GM12878 (cell line): ENCODE measurements around the gene CACNA1E. TPM values are rescaled to one million over a fixed set of nuclear protein-coding genes. Genes with fewer than 3 reads are reported as not detected.

Experiments
- ATAC-seq: fragments of 200-7000 bp; cut with Tn5 transposase; 3 replicates; pipeline ENCODE4 v1.9.1; 2020; ENCODE audit warnings: mild to moderate bottlenecking, moderate library complexity
- BruUV-seq: library from RNA; stranded (reverse); fragments of 400-500 nt; replicated peaks from 2 replicates; lab custom pipeline; 2021; lab: Mats Ljungman, UMichigan
- CTCF ChIA-PET: fragments of 300-600 bp; sonication (Branson Sonifier 250); formaldehyde crosslinking; extraction: SDS; loops from one replicate; lab custom pipeline; 2021; ENCODE audit warnings: inconsistent platforms; lab: Yijun Ruan, JAX
- POLR2A ChIA-PET: fragments of 350-600 bp; formaldehyde crosslinking; extraction: SDS; loops from one replicate; lab custom pipeline; 2021; ENCODE audit warnings: inconsistent platforms; lab: Charles Lee
- RAD21 ChIA-PET: fragments of 300-600 bp; sonication (Branson Sonifier 250); formaldehyde crosslinking; loops from one replicate; lab custom pipeline; 2023; ENCODE audit warnings: antibody characterized with exemption; ENCODE audit not compliant: unreplicated experiment; lab: Charles Lee
- SMC1A ChIA-PET: fragments of 300-600 bp; sonication (Branson Sonifier 250); formaldehyde crosslinking; loops from one replicate; lab custom pipeline; 2023; ENCODE audit not compliant: unreplicated experiment, uncharacterized antibody; lab: Charles Lee
- DNase-seq: peaks from one replicate; pipeline ENCODE4 v3.0.0-alpha.2; 2011; ENCODE audit warnings: low read depth, low spot score
- FAIRE-seq: peaks from 3 replicates; lab custom pipeline; 2011; peaks lifted over from hg19 to GRCh38; lab: Jason Lieb, UNC
- H2AFZ ChIP-seq: 2 replicates; pipeline ENCODE4 v1.6.0; 2011; ENCODE audit warnings: low read depth, low read length, control low read depth; ENCODE audit not compliant: control insufficient read depth
- H3K27ac ChIP-seq: 2 replicates; pipeline ENCODE4 v1.5.1; 2011; ENCODE audit warnings: control low read depth; ENCODE audit not compliant: control insufficient read depth, insufficient read depth
- H3K27me3 ChIP-seq, 2 experiments: replicated peaks in 1 of 2; 2 replicates each; pipeline versions ENCODE4 v1.6.0 to v1.6.1; 2011; ENCODE audit warnings: low read length in 1 of 2; ENCODE audit not compliant: control insufficient read depth in 2 of 2, insufficient read depth in 2 of 2
- H3K36me3 ChIP-seq, 2 experiments: 2 replicates each; pipeline ENCODE4 v1.5.1; 2011; ENCODE audit warnings: low read length in 1 of 2; ENCODE audit not compliant: control insufficient read depth in 2 of 2, insufficient read depth in 2 of 2
- H3K4me1 ChIP-seq: 2 replicates; pipeline ENCODE4 v1.6.1; 2011; ENCODE audit warnings: mild to moderate bottlenecking, low read length, moderate library complexity, mixed read lengths; ENCODE audit not compliant: control insufficient read depth, insufficient read depth
- H3K4me2 ChIP-seq: 2 replicates; pipeline ENCODE4 v1.6.0; 2011; ENCODE audit warnings: control low read depth; ENCODE audit not compliant: control insufficient read depth, insufficient read depth
- H3K4me3 ChIP-seq: fragments of 200-600 bp; sonication (generic); 2 replicates; pipeline ENCODE4 v1.5.1; 2016
- H3K79me2 ChIP-seq: 2 replicates; pipeline ENCODE4 v1.6.0; 2011; ENCODE audit warnings: low read length; ENCODE audit not compliant: control insufficient read depth, insufficient read depth
- H3K9ac ChIP-seq: 2 replicates; pipeline ENCODE4 v1.8.0; 2011; ENCODE audit warnings: low read length, control low read depth, mixed read lengths; ENCODE audit not compliant: control insufficient read depth, insufficient read depth
- H3K9me3 ChIP-seq: replicated peaks from 3 replicates; pipeline ENCODE4 v1.5.1; 2011; ENCODE audit warnings: mild to moderate bottlenecking, low read length; ENCODE audit not compliant: control insufficient read depth, insufficient read depth
- H4K20me1 ChIP-seq: 2 replicates; pipeline ENCODE4 v1.6.0; 2011; ENCODE audit not compliant: control insufficient read depth, insufficient read depth
- ATF3 ChIP-seq: IDR thresholded peaks from 2 replicates; pipeline ENCODE4 v1.6.1; 2011; ENCODE audit warnings: low read depth, mild to moderate bottlenecking, low read length, moderate library complexity, borderline replicate concordance; ENCODE audit errors: extremely low read depth
- CHD2 ChIP-seq: IDR thresholded peaks from 2 replicates; pipeline ENCODE4 v1.6.1; 2011; ENCODE audit warnings: low read depth, low read length, improper control_type of control experiment, borderline replicate concordance
- E2F4 ChIP-seq: IDR thresholded peaks from 2 replicates; pipeline ENCODE4 v1.6.1; 2012; ENCODE audit warnings: low read depth, low read length, improper control_type of control experiment
- FOXM1 ChIP-seq: IDR thresholded peaks from 2 replicates; pipeline ENCODE4 v1.6.1; 2012; ENCODE audit warnings: low read depth, mild to moderate bottlenecking, inconsistent platforms, low read length, moderate library complexity
- IKZF2 ChIP-seq, 2 experiments: fragments of 450-650 bp; IDR thresholded peaks; 2 replicates each; pipeline ENCODE4 v1.6.1; 2017; ENCODE audit warnings: mild to moderate bottlenecking in 2 of 2, moderate library complexity in 2 of 2
- IRF5 ChIP-seq: fragments of 450-650 bp; IDR thresholded peaks from 2 replicates; pipeline ENCODE4 v1.6.1; 2017; ENCODE audit warnings: borderline replicate concordance
- KDM1A ChIP-seq: fragments of 200-600 bp; sonication (generic); IDR thresholded peaks from 2 replicates; pipeline ENCODE4 v1.6.1; 2016; ENCODE audit warnings: borderline replicate concordance
- KLF5 ChIP-seq: fragments of 450-650 bp; IDR thresholded peaks from 2 replicates; pipeline ENCODE4 v1.6.1; 2014; ENCODE audit warnings: mild to moderate bottlenecking; ENCODE audit not compliant: partially characterized antibody
- MAX ChIP-seq: IDR thresholded peaks from 2 replicates; pipeline ENCODE4 v1.6.1; 2012; ENCODE audit warnings: low read depth, low read length, improper control_type of control experiment
- NFIC ChIP-seq: IDR thresholded peaks from 2 replicates; pipeline ENCODE4 v1.6.1; 2012; ENCODE audit warnings: low read depth, mild to moderate bottlenecking, inconsistent platforms, low read length, moderate library complexity
- PAX8 ChIP-seq: fragments of 450-650 bp; IDR thresholded peaks from 2 replicates; pipeline ENCODE4 v1.6.1; 2017; ENCODE audit warnings: mild to moderate bottlenecking, moderate library complexity
- POLR2AphosphoS5 ChIP-seq: IDR thresholded peaks from 2 replicates; pipeline ENCODE4 v1.6.1; 2011; ENCODE audit warnings: mild to moderate bottlenecking, low read length, inconsistent platforms
- SKIL ChIP-seq: fragments of 450-650 bp; IDR thresholded peaks from 2 replicates; pipeline ENCODE4 v1.6.1; 2017; ENCODE audit warnings: mild to moderate bottlenecking, low read depth, inconsistent platforms; ENCODE audit not compliant: poor library complexity, severe bottlenecking
- WRNIP1 ChIP-seq: IDR thresholded peaks from 2 replicates; pipeline ENCODE4 v1.6.1; 2011; ENCODE audit warnings: low read depth, low read length, improper control_type of control experiment, borderline replicate concordance
- ZNF592 ChIP-seq: fragments of 450-650 bp; IDR thresholded peaks from 2 replicates; pipeline ENCODE4 v1.6.1; 2017; ENCODE audit warnings: mild to moderate bottlenecking, moderate library complexity
- WGBS: methylation state at CpG from one replicate; pipeline ENCODE4 v1.1.6; 2016; ENCODE audit warnings: low lambda C conversion rate; ENCODE audit not compliant: insufficient replicate concordance, insufficient coverage; ENCODE audit errors: missing lambda C conversion rate; 5-methylcytosine and 5-hydroxymethylcytosine counted together
- in situ Hi-C: fragments of 300-500 bp; cut with MboI; formaldehyde crosslinking; loops from 9 replicates; pipeline ENCODE4 v1.14.3; 2018; ENCODE audit warnings: mixed read lengths
- intact Hi-C: fragments of 100-400 bp; cut with micrococcal nuclease; formaldehyde crosslinking; loops from one replicate; pipeline ENCODE4 v1.14.2; 2022; ENCODE audit not compliant: unreplicated experiment
- polyA plus RNA-seq, 11 experiments: library from polyadenylated mRNA; depleted of rRNA in 4 of 11; unstranded in 6 of 11; stranded (reverse) in 5 of 11; fragments of >200 nt; fragmentation: Nextera tagmentation in 4 of 11; fragmentation: Illumina TruSeq in 1 of 11; extraction: Ambion mirVana in 4 of 11; extraction: Trizol in 1 of 11; gene quantifications; 1 replicate in 1 of 11; 2 replicates in 10 of 11; pipeline versions ENCODE4 v1.2.1 to v1.2.3, GENCODE V29; 2011 to 2016; ENCODE audit warnings: inconsistent platforms in 2 of 11, missing spikeins in 2 of 11, low read depth in 1 of 11
- total RNA-seq, 4 experiments: library from RNA; depleted of rRNA in 3 of 4; stranded (reverse); fragments of >200 nt in 3 of 4; fragmentation: Illumina TruSeq in 1 of 4; extraction: Trizol in 1 of 4; gene quantifications; 2 replicates each; pipeline versions ENCODE4 v1.2.1 to v1.2.3, GENCODE V29; 2013 to 2021

CACNA1E gene
- total and polyA plus RNA-seq, 10 of the 15 experiments (the other 5 are each of a cell fraction or from before 2014, with no cell fraction given), result 0.57 to 22.0 (median 8.5) TPM

- H3K9me3 ChIP-seq, result no peaks in the 10 kb centered on the region
- RAD21 ChIA-PET, result interaction anchor here (0.8 to 2.1 kb wide), 4 partner anchors 8 to 118 kb away, joined by 3 to 9 read pairs (median 6); no protein-coding TSS in a partner anchor
- H3K9ac ChIP-seq, result no peak overlapping the region
- H3K27me3 ChIP-seq, result no peaks in the 10 kb centered on the region
- no peaks in the 10 kb centered on the region for H3K79me2 ChIP-seq
- SMC1A ChIA-PET, result interaction anchor here (0.8 to 1.5 kb wide), 6 partner anchors 9 to 74 kb away, joined by 3 to 4 read pairs (median 3); no protein-coding TSS in a partner anchor
- TF ChIP-seq KDM1A, result no peak
- no peak for TF ChIP-seq WRNIP1
- TF ChIP-seq ATF3, result no peak
- no peak for TF ChIP-seq CHD2
- TF ChIP-seq MAX, result no peak
- no peak for TF ChIP-seq FOXM1
- TF ChIP-seq NFIC, result no peak
- no peak for TF ChIP-seq E2F4
- TF ChIP-seq POLR2AphosphoS5, result no peak
- TF ChIP-seq ZNF592, result no peak
- TF ChIP-seq IKZF2 (IDR thresholded peaks at IDR 0.05), result no peak
- TF ChIP-seq IRF5, result no peak
- no peak for TF ChIP-seq PAX8
- TF ChIP-seq SKIL, result no peak
- no peak for TF ChIP-seq KLF5
- intact Hi-C loops, result no loop called here
- H3K4me2 ChIP-seq, result no peak overlapping the region
- H2AFZ ChIP-seq, result no peak overlapping the region
- CTCF ChIA-PET, result interaction anchor here (0.6 to 2.0 kb wide), 4 partner anchors 32 to 70 kb away, joined by 3 to 6 read pairs (median 4); no protein-coding TSS in a partner anchor
- no peak overlapping the region for H3K27ac ChIP-seq
- ATAC-seq, result no peak
- H3K4me1 ChIP-seq, result no peaks in the 10 kb centered on the region
- no peaks in the 10 kb centered on the region for H4K20me1 ChIP-seq
- FAIRE-seq, result no peak
- no peaks in the 10 kb centered on the region for H3K36me3 ChIP-seq
- in situ Hi-C loops, result no loop called here
- POLR2A ChIA-PET, result interaction anchor here (0.6 to 1.6 kb wide), 2 partner anchors 21 to 40 kb away, joined by 4 to 5 read pairs; no protein-coding TSS in a partner anchor
- no peak overlapping the region for H3K4me3 ChIP-seq
- BruUV-seq, result no TSS peak
- no peak for DNase-seq
- WGBS, result 94% methylated on average over 4 of the region's 4 CpGs
Measured at GRCh38 chr1:181558416-181558815, 75.1 kb downstream of the CACNA1E start.
